ENCODE results near the gene ZFP28. TPM values are rescaled to one million over a fixed set of nuclear protein-coding genes. Genes with fewer than 3 reads are reported as not detected.

The ZFP28 gene
- total RNA-seq, 4 donors from 2014 or later, result 2.6 to 5.7 (median 4.9) TPM

DNA sequence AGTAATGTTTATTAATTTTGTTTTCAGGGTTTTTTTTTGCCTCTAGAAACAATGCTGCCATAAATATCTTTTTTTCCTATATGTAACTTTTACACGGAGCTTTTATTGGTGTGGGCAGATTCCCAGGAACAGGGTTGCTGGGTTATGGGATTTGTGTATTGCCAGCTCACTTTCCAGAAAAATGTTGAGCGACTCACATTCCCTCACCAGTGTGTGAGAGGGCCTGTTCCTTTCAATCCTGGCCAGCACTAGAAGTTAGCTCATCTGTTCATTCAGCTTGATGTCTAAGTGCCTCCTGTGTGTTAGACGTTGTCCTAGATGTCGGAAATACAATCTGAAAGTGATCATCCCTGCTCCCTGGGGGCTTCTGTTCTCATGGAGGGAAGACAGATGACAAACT is 58.9 kb downstream of the ZFP28 start:
- Histone ChIP-seq H3K4me3 (no peak overlapping the region), H3K27me3 (no peaks in the 10 kb centered on the region), H3K9me3 (peaks cover 0 to under 1% (median 0%) of the 10 kb centered on the region in 3 donors), H3K36me3 (peaks cover 0 to 22% of the 10 kb centered on the region in 2 donors), H3K4me1 (peaks cover 12 to 18% of the 10 kb centered on the region in 2 donors), H3K27ac (no peak overlapping the region)
- in situ Hi-C loops (cut with MboI; ENCODE audit: low sequenced_read_pairs in 4 of 4), result no loop called here
- no peak for DNase-seq
- TF ChIP-seq CTCF (IDR thresholded peaks at IDR 0.05 in 4 of 5, conservative IDR thresholded peaks at IDR 0.05 in 1 of 5) (no peak), POLR2A (IDR thresholded peaks at IDR 0.05) (no peak)
- no peak for ATAC-seq
- intact Hi-C loops (cut with DNase I; ENCODE audit: low total_unique reads), result loop anchor here (10.0 kb wide), 4 partner anchors 93 to 453 kb away; partner anchors contain the start of genes ZNF444, ZNF471, ZNF582 and ZSCAN5A

DNA sequence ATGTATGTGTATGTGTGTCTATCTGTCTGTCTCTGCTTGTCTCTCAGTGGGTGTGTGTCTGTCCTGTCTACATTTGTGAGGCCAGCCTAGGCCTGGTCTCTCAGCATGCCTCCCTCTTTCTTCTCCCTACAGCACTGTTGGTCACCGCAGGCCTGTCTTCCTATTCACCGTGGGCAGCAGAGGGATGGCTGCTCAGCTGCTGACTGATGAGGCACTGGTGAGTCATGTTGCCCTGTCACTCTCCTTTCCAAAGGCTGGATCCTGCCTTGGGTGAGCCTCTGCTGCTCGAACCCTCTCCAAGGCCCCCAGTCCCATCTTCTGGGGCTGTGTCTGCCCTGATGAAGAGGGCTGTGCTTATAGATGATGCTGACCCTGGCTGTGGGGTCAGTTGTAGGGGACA is 62.6 kb downstream of the ZFP28 start:
- in situ Hi-C loops (cut with MboI; ENCODE audit: low sequenced_read_pairs in 4 of 4) (no loop called here), intact Hi-C loops (cut with DNase I; ENCODE audit: low total_unique reads) (no loop called here)
- Histone ChIP-seq H3K4me3 (no peak overlapping the region), H3K9me3 (peaks cover 0 to 22% (median 0%) of the 10 kb centered on the region in 3 donors), H3K4me1 (peaks cover 1 to 11% of the 10 kb centered on the region in 2 donors), H3K27me3 (no peaks in the 10 kb centered on the region), H3K36me3 (peaks cover 0 to 44% of the 10 kb centered on the region in 2 donors), H3K27ac (no peak overlapping the region)
- TF ChIP-seq CTCF (IDR thresholded peaks at IDR 0.05 in 4 of 5, conservative IDR thresholded peaks at IDR 0.05 in 1 of 5) (no peak), POLR2A (IDR thresholded peaks at IDR 0.05) (no peak)
- DNase-seq, result no peak
- no peak for ATAC-seq

DNA sequence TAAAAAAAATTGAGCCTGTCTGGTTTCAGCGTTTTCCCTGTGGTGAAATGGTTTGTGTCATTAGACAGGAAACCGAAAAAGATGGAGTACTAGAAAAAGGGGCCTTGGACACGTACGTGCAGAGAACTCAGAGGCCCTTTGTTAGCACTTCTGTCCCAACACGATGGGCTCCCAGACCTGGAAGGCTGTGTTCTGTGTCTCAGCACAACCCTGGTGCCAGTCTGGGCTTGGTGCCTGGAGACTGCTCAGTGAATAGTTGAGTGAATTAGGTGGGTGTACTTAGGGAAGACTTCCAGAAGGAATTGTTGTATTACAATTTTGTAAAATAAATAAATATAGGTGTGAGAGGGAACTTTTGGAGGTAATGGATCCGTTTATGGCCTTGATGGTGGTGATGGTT is 65.1 kb downstream of the ZFP28 start:
- no peak for TF ChIP-seq POLR2A (IDR thresholded peaks at IDR 0.05)
- TF ChIP-seq CTCF (IDR thresholded peaks at IDR 0.05 in 4 of 5, conservative IDR thresholded peaks at IDR 0.05 in 1 of 5), result no peak
- H3K9me3 ChIP-seq, result peaks cover 0 to 26% (median 0%) of the 10 kb centered on the region in 3 donors

More for the DNA sequence above, 65.1 kb downstream of the ZFP28 start:
- peaks cover 0 to 44% of the 10 kb centered on the region in 2 donors for H3K36me3 ChIP-seq
- intact Hi-C loops (cut with DNase I; ENCODE audit: low total_unique reads), result no loop called here
- no peaks in the 10 kb centered on the region for H3K27me3 ChIP-seq
- H3K4me3 ChIP-seq, result no peak overlapping the region
- no peak overlapping the region for H3K27ac ChIP-seq
- ATAC-seq (no peak), DNase-seq (no peak)
- in situ Hi-C loops (cut with MboI; ENCODE audit: low sequenced_read_pairs in 4 of 4), result no loop called here
- no peaks in the 10 kb centered on the region for H3K4me1 ChIP-seq

Other genes starting within 250 kb of the ZFP28 start
- 10 to 100 TPM in 1 of 4 donors, 1 to 10 TPM in 2, under 1 TPM in 1; 1.00 to 26.1 (median 3.6) TPM for gene ZSCAN5A, start 224.1 kb upstream of the ZFP28 start, total RNA-seq
- gene ZNF582, start 145.4 kb upstream of the ZFP28 start, total RNA-seq, result 1 to 10 TPM in 2 of 4 donors, under 1 TPM in 2; 0.22 to 1.9 (median 0.83) TPM
- gene ZNF583, start 134.6 kb upstream of the ZFP28 start, total RNA-seq, result 1 to 10 TPM; 3.5 to 9.2 (median 4.3) TPM
- gene ZNF667, start 61.6 kb upstream of the ZFP28 start, total RNA-seq, result under 1 TPM; 0.24 to 0.78 (median 0.48) TPM
- 1 to 10 TPM in 3 of 4 donors, under 1 TPM in 1; 0.56 to 3.8 (median 3.2) TPM for gene ZNF471, start 31.1 kb upstream of the ZFP28 start, total RNA-seq
- 1 to 10 TPM in 1 of 4 donors, under 1 TPM in 3; 0.32 to 2.0 (median 0.83) TPM for gene ZNF470, start 28.5 kb downstream of the ZFP28 start, total RNA-seq
- 1 to 10 TPM; 6.7 to 7.5 (median 7.4) TPM for gene ZNF71, start 56.4 kb downstream of the ZFP28 start, total RNA-seq
- gene SMIM17, start 104.2 kb downstream of the ZFP28 start, total RNA-seq, result under 1 TPM in 1 of 4 donors, not detected in 3; 0.39 TPM
- 1 to 10 TPM in 2 of 4 donors, under 1 TPM in 2; 0.27 to 2.4 (median 0.71) TPM for gene ZNF835, start 132.8 kb downstream of the ZFP28 start, total RNA-seq